HUDEP-2 (cell line): ENCODE measurements around the gene KLK5.
A peak's percentile ranks its signal among the peaks of the same experiment; 100 is the strongest.
"Not testable (repeated sequence)": the region's sequence is repeated elsewhere in the genome, so short reads cannot be mapped to it uniquely, and the experiment has no call there.

Experiments
- DNase-seq, 76 experiments: peaks; one replicate each; lab custom pipeline; 2025; ENCODE audit not compliant: unreplicated experiment in 76 of 76; lab: John Stamatoyannopoulos, UW

The KLK5 gene

DNA sequence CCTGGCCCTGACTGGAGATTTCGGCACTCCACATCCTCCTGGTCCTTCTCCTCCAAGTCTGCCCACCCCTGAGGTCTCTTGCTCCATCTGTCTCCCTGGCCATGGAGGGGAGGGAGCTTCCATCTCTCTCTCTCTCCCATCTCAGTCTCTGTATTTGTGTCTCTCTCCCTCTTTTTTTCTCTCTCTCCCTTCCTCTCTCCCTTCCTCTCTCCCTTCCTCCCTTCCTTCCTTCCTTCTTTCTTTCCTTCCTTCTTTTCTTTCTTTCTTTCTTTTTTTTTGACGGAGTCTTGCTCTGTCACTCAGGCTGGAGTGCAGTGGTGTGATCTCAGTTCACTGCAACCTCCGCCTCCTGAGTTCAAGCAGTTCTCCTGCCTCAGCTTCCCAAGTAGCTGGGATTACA, 17.0 kb upstream of the KLK5 start:
- DNase-seq: not testable (repeated sequence)

DNA sequence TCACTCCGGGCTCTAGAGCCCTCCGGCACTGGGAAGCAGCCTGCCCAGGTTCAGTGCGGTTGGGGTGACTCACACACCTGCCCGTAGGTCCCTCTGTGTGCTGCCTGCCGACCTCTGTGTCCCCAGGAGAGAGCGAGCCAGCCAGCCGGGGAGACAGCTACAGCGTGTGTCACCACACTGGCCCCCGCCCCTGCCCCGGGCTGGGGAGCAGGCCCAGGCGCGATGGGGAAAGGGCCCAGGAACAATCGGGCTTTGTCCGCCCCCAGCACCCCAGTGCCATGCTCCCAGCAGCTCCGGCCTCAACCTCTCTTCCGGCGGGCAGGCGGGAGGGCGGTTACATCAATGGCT, 16.5 kb upstream of the KLK5 start, which contains the start of gene KLK6:
Gene KLK6 (minus strand): TSS at position 179 of the 348 bp plus-strand sequence. CDS start 1,487 bp downstream, outside the sequence.
- DNase-seq: no peak

DNA sequence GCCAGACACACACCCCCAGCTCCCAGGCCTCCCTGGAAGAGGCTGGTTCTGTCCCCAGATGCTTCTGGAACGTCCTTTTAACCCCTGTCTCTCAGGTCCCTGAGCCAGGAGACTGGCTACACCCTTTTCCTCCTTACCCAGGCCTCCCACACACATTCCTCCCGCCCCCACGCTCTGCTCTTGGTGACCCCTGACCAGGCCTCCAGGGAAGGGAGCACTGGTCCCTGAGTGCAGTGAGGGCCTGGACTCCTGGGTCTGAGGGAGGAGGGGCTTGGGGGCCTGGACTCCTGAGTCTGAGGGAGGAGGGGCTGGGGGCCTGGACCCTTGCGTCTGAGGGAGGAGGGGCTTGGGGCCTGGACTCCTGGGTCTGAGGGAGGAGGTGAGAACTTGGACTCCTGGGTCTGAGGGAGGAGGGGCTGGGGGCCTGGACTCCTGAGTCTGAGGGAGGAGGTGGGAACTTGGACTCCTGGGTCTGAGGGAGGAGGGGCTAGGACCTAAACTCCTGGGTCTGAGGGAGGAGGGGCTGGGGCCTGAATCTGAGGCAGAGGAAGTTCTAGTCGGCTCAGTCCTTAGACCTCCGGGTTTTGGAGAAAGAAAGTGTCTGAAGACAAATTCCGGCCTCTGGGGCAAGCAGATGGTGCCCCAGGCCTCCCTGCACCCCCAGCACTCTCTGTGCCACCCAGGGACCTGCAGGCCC, 16.0 kb upstream of the KLK5 start:
- DNase-seq: no peak

DNA sequence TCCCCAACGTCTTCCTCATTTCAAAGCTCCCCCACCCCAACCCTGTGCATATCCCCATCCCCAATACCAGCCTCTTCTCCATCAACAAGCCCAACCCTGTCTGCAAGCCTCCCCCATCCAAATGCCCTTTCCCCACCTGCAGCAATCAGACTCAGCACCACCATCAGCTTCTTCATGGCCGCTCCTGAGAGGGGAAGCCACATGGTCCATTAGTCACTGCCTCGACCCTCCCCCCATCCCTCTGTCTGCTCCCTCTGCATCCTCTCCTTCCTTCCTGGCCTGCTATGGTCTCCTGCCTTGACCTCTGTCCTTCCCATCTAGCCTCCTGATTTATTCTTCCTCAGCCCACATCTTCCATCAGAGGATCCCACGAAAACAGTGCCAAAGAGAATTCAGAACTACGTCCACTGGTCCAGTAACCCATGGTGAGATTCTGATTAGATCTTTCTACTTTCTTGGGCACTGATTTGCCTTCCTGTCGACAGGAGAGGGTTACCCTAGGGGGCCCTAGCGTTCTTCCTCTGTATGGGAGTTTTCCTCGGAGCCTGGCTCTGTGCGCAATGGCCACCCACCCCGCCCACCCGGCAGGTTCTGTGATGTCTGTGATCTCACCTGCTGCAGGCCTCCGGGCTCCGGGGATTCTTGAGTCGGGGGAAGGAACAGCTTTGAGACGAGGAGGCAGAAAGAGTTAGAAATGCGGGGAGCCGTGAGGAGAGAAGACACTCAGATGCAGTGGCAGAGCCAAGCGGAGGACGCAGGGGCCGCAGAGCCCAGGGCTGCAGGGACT, 15.3 kb upstream of the KLK5 start:
- DNase-seq: no peak

DNA sequence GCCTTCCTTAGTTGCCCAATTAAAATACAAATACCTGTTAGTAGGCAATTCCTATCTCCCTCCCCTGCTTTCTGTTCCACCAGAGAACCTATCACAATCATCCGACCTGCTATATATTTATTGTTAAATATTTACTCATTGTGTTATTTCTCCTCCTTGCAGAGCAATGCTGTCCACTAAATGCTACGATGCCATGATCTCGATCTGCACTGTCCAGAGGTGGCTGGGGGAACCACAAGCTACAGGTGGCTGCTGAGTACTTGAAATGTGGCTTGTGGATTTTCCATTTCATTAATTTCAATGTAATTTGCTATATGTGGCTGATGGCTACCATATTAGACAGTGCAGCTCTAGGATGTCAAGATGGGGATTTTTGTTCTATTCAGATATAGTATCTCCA, 11.4 kb upstream of the KLK5 start:
- no peak for DNase-seq

DNA sequence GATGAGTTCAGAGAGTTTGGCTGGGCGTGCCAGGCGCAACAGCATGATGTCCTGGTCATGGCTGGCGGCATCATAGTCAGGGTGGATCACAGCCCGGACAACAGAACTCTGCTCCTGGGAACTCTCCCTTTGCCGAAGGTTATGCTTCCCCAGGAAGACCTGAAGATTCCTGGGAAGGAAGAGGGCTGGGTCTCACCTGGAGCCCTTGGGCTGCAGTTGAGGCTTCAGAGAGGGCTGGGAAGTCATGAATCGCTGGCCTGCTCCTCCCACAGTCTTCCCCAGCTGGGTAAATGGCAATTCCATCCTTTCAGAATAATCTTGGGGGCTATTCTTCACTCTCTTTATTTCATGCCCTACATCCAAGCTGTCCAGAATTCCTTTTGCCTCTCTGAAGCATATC, 10.5 kb upstream of the KLK5 start:
- no peak for DNase-seq

DNA sequence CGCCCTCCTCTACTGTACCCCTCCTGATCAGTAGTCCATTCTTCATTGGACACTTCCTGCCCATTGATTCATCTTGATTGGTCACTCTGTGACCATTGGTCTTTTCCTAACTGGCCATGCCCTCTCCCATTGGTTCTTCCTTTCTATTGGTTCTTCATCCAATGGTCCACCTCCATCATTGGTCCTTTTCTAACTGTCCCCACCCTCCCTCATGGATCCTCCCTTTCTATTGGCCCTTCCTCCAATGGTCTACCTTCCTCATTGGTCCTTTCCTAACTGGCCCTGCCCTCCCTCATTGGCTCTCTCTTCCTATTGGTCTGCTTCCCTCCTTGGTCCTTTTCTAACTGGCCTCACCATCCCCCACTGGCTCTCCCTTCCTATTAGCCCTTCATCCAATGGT, 9.4 kb upstream of the KLK5 start:
- no peak for DNase-seq

DNA sequence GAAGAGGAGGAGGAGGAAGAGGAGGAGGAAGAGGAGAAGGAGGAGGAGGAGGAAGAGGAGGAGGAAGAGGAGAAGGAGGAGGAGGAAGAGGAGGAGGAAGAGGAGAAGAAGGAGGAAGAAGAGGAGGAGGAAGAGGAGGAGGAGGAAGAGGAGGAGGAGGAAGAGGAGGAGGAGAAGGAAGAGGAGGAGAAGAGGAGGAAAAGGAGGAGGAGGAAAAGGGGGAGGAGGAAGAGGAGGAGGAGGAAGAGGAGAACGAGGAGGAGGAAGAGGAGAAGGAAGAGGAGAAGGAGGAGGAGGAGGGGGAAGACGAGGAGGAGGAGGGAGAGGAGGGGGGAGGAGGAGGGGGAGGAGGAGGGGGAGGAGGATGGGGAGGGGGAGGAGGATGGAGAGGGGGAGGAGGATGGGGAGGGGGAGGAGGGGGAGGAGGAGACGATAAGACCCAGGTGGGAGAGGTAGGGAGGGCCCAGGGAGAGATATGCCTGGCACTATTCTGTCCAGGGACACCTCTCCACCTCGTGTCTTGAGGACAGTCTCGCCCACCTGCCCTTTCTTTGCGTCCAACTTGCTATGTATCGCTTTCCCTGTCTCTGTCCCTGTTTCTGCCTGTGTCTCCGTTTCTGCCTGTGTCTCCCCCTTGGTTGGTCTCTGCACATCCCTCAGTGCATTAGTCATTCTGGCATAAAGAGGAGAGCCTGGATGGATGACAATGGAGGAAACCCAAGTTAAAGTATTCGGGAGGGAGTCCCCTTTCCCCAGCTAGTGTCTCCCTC, 7.1 kb upstream of the KLK5 start:
- DNase-seq: no peak

DNA sequence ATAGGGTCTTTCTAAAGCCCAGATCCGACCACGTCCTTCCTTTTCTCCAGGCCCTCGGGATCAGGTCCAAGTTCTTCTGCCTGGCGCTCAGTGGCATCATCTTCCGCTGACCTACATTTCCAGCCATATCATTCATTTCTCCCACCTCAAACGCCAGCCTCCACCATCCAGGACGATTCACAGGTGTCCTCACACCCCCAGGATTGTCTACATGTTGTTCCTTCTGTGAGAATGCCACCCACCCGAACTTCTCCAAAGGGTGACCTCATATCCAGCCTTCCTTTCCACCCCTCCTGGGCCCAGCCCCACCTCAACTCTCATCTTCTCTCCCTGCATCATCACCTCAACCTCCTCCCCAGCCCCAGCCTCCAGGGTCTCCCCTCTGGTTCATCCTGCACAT, 4.7 kb upstream of the KLK5 start:
- no peak for DNase-seq

DNA sequence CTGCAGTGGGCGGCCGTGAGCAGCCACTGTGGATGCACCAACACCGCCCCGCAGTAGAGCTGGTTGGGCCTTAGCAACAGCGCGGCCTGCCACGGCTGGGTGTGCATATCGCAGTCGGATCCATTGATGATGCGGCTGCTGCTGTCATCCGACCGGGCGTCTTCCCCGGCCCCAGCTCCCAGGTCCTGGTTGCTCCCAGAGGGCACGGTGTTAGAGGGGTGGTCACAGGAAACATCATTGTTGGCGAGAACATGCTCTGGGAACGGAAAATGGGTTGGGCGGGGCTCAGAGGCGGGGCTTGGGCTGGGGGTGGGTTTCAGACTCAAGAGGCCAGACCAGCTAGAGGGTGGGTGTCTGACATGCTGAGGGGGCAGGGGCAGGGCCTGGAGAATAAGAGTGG, 3.0 kb downstream of the KLK5 start:
- no peak for DNase-seq

DNA sequence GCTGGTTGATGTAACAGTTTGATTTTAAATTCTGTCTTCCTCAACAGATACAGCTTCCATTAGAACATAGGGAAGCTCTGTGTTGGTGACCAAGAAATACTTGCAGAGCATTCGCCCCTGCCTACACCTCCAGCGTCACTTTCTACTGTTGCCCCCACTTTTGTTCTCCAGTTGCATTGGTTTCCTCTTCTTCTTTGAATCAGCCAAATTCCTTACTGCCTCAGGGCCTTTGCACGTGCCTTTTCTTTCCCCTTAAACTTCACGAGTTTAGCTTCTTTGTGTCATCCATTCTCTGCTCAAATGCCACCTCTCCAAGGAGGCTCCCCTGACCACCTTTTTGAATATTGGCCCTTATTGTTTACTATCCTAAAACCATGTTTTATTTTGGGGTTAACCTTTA, 5.7 kb downstream of the KLK5 start:
- no peak for DNase-seq

DNA sequence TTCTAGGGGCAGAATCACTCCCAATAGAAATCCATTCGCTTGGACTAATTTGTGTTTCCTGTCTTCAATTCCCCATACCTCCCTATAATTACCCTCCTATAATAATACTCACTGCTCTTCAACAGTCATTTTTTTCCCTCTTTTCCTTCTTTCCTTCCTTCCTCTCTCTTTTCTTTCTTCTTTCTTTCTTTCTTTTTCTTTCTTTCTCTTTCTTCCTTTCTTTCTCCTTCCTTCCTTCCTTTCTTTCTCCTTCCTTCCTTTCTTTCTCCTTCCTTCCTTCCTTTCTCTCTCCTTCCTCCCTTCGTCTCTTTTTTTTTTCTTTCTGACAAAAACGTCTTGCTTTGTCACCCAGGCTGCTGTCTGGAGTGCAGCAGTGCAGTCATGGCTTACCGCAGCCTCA, 8.0 kb downstream of the KLK5 start:
- DNase-seq: no peak

DNA sequence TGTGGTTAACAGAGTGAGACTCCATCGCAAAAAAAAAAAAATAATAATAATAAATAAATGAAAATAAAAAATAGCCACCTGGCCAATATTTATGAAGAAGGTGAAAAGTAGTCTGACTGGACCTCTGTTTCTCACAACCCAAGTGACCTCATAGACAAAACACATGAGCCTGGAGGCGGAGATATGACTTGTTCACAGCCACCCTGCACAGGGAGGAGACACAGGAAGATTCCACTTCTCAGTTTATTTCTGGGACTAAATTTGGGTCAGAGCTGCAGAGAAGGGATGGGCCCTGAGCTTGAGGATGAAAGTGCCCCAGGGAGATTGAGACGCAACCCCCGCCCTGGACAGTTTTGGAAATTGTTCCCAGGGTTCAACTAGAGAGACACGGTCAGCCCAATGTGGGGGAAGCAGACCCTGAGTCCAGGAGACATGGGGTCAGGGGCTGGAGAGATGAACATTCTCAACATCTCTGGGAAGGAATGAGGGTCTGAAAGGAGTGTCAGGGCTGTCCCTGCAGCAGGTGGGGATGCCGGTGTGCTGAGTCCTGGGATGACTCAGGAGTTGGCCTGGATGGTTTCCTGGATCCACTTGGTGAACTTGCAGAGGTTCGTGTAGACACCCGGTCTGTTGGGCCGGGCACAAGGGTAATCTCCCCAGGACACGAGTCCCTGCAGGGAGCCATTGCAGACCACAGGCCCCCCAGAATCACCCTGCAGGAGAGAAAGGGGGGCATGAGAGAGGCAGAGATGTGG, 9.6 kb downstream of the KLK5 start:
- no peak for DNase-seq

DNA sequence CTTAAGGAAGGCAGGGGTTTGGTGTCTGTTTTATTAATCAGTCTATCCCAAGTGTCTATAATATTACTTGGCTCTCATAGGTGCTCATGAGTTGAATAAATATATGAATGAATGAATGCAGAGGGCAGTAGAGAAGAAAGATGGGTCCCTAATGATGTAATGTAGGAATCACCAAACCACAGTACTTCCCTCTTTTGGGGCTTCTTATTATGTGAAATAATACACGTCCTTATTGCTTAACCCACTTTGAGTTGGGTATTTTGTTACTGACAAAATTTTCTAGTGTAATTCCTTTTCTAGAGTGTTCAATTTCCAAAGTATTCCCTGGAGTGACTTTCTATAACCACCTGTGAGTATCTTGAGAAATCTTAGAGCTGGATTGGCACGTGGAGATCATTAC, 13.2 kb downstream of the KLK5 start:
- DNase-seq: no peak

DNA sequence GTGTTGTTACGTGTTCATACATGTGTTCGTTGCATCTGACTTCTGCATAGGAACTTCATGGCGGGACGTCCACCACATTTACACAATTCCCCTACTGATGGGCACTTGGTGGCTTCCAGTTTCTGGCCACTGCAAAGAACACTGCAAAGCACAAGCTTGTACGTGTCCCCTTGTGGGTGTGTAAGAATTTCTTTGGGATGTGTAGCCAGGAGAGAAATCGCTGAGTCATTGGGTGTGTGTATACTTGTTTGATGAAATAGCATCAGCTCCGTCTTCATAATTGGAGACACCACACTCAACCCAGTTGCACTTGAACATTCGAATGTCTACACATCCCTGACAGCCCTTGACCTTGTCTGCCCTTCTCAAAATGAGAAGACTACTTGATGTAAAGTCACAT, 19.2 kb downstream of the KLK5 start:
- DNase-seq: peak in 18 of 76 experiments; percentile 8 to 42 (median 18)

DNA sequence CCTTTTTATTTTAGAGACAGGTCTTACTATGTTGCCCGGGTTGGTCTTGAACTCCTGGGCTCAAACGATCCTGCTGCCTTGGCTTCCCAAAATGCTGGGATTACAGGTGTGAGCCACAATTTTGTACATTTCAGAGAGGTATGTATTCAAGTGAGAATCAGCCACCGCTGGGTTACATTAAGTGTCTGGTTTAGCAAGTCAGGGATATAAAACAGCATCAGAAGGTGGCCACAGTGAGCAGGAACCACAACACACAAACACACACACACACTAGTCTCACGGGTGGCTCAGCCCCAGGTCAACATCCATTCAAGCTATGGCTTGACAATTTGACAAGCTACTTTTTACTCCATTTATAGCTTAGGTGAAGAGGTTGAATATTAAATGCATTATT, 20.2 kb downstream of the KLK5 start:
- no peak for DNase-seq

DNA sequence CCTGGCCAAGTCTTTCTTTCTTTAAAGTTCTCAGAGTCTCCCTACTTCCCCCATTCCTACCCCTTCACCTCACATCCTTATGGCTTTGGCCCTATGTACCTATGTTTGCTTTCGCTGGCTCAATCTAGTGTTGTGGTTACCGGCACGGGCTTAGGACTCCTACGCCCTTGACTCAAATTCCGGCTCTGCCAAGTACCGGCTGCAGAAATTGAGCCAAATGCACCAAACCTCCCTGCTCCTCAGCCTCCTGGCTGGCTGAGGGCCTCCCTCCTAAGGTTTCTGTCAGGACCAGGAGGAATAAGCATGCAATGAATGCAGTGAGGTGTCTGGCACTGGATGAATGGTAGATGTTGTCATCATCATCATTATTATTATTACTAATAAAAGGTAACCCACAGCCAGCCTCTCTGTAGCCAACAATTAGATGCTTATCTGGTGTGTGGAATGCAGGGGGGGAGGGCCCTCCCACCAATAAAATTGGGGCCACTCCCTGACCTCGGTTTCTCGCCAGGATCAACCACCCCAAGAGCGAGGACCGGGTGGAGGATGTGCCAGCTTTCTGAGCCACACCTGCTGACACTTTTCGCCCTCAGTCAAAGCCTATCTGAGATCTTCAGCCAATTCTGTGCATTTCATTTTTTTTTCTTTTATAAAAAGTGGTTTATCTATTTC, 20.7 kb downstream of the KLK5 start:
- no peak for DNase-seq

DNA sequence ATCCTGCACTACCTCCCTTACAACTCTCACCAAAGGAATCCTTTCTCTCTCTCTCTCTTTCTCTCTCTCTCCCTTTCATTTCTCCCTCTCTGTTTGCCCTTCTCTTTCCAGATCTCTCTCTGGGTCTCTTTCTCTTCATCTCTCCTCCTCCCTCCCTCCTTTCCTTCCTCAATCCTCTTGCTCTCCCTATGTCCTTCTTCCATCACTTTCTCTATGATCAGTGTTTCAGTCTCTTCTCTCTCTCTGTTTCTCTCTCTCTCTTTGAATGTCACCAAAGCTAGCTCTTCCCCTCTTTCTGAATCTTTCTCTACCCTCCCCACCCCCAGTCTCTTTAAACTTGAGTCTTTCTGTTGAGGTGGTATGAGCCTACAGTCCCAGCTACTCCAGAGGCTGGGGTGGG, 21.8 kb downstream of the KLK5 start:
- DNase-seq: no peak

DNA sequence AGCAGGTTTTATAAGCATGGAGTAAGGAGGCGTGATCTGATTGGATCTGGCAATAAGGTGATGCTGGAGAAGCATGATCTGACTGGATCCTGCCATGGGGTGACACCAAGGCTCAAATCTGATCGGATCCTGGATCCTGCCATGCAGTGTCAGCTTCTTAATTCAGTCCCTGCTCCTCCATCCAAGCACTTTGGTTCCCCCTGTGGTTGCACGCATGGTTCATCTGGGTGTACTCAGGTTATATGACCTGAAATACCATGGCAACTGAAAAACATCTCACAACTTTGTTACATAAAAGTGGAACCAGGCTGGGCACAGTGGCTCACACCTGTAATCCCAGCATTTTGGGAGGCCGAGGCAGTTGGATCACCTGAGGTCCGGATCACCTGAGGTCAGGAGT, 24.0 kb downstream of the KLK5 start:
- no peak for DNase-seq

DNA sequence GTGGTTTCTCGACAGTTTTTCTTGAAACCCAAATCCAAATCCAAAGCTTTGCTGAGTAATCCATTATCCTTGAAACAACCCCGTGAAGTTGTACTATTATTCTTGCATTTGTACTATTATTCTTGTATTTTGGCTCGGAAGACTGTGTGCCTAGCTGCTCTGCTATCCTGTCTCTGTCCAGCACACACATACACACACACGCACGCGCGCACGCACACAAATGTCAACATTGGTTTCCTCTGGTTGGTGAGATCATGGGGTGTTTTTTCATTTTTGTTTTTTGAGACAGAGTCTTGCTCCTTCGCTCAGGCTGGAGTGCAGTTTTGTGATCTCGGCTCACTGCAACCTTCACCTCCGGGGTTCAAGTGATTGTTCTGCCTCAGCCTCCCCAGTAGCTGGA, 26.7 kb downstream of the KLK5 start:
- DNase-seq: no peak
